SJCRH30 (cell line): Measurements from ENCODE around the gene UBB. TPM values are rescaled to one million over a fixed set of nuclear protein-coding genes. Genes with fewer than 3 reads are reported as not detected.
"Not testable (repeated sequence)": the region's sequence is repeated elsewhere in the genome, so short reads cannot be mapped to it uniquely, and the experiment has no call there.

Experiments used
- DNase-seq, 2 experiments: peaks; one replicate each; pipeline ENCODE4 v3.0.0-alpha.2; 2015 to 2020
- H3K27ac ChIP-seq: fragments of 250-450 bp; sonication (Bioruptor Pico); 2 replicates; pipeline ENCODE4 v1.5.1; 2020; ENCODE audit warnings: mild to moderate bottlenecking, moderate library complexity
- H3K27me3 ChIP-seq: fragments of 250-450 bp; sonication (Bioruptor Pico); 2 replicates; pipeline ENCODE4 v1.5.1; 2020; ENCODE audit warnings: mild to moderate bottlenecking, moderate library complexity
- H3K36me3 ChIP-seq: fragments of 250-450 bp; sonication (Bioruptor Pico); 2 replicates; pipeline ENCODE4 v1.5.1; 2020; ENCODE audit warnings: mild to moderate bottlenecking, moderate library complexity
- H3K4me1 ChIP-seq: fragments of 250-450 bp; sonication (Bioruptor Pico); 2 replicates; pipeline ENCODE4 v1.5.1; 2020; ENCODE audit warnings: mild to moderate bottlenecking, moderate library complexity
- H3K4me3 ChIP-seq: fragments of 250-450 bp; sonication (Bioruptor Pico); 2 replicates; pipeline ENCODE4 v1.5.1; 2020; ENCODE audit warnings: mild to moderate bottlenecking, moderate library complexity
- H3K9me3 ChIP-seq: fragments of 250-450 bp; sonication (Bioruptor Pico); replicated peaks from 2 replicates; pipeline ENCODE4 v1.5.1; 2020; ENCODE audit warnings: mild to moderate bottlenecking, moderate library complexity
- total RNA-seq: library from RNA; depleted of rRNA; stranded (reverse); fragments of >200 nt; shearing (Covaris generic); gene quantifications from 2 replicates; pipeline ENCODE4 v1.2.3, GENCODE V29; 2014

Gene UBB
- total RNA-seq, 1 experiment from 2014 or later, result 2,921 TPM

DNA sequence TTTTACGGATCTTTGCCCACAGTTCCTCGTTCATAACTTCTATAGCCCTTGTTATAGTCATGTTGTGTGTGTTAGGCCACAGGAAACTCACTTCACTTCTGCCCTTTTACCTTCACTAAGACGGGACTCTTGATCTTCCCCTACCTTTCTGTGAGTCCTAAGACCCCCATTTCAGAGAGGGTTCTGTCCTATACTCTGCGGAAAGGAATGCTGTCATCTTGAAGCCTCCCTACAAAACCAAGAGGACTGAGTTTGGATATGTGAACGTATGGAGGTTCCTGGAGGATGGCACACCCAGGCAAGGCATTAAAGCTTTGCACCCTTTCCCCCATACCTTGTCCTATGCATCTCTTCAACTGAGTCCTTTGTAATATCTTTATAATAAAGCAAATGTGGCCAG lies 3.7 kb downstream of the UBB start:
- DNase-seq, result no peak
- Histone ChIP-seq H3K27ac (no peak overlapping the region), H3K4me1 (0 out of 2 replicates have a peak, but pooled peaks cover 4% of the 10 kb centered on the region), H3K36me3 (peaks cover 28% of the 10 kb centered on the region), H3K4me3 (no peak overlapping the region), H3K27me3 (no peaks in the 10 kb centered on the region), H3K9me3 (peaks cover 7% of the 10 kb centered on the region)

DNA sequence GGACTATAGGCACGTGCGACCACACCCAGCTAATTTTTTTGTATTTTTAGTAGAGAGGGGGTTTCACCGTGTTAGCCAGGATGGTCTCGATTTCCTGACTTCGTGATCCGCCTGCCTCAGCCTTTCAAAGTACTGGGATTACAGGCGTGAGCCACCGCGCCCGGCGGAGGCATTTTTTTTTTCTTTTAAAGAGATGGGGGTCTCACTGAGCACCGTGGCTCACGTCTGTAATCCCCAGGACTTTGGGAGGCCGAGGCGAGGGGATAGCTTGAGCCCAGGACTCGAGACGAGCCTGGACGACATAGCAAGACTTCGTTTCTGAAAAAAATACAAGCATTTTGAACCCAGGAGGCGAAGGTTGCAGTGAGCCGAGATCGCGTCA lies 5.2 kb downstream of the UBB start:
- not testable (repeated sequence) for DNase-seq, H3K27me3 ChIP-seq, H3K9me3 ChIP-seq, H3K4me1 ChIP-seq, H3K4me3 ChIP-seq, H3K27ac ChIP-seq
- peaks cover 28% of the 10 kb centered on the region for H3K36me3 ChIP-seq

DNA sequence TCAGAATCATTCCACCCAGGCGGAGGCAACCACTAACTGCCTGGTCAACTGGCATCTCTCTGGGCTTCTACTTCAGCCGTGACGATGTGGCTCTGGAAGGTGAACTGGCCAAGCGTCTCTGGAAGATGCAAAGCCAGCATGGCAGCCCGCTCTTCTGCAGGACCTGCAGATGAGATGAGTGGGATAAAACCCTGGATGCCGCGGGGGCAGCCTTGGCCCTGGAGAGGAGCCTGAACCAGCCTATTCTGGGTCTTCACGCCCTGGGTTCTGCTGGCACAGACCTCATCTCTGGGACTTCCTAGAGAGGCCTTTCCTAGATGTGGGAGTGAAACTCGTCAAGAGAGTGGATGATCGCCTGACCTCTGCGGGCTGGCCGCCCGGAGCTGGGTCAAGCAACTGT lies 10.6 kb downstream of the UBB start:
- H3K36me3 ChIP-seq, result no peaks in the 10 kb centered on the region
- H3K4me1 ChIP-seq, result no peaks in the 10 kb centered on the region
- no peak overlapping the region for H3K27ac ChIP-seq
- DNase-seq, result no peak
- no peaks in the 10 kb centered on the region for H3K9me3 ChIP-seq
- 0 out of 2 replicates have a peak, but pooled peaks cover 5% of the 10 kb centered on the region for H3K27me3 ChIP-seq
- no peak overlapping the region for H3K4me3 ChIP-seq

DNA sequence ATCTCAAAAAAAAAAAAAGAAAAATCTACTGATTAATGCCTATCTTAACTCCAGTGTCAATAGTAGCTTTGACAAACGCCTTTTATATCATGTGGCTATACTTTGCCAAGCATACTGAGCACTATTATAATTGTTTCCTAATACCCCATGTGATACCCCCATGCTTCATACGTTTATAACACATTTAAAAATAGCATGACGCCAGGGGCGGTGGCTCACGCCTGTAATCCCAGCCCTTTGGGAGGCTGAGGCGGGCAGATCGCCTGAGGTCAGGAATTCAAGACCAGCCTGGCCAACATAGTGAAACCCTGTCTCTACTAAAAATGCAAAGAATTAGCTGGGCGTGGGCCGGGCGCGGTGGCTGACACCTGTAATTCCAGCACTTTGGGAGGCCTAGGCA lies 11.6 kb downstream of the UBB start:
- DNase-seq, H3K36me3 ChIP-seq, H3K27me3 ChIP-seq, H3K4me3 ChIP-seq, H3K27ac ChIP-seq, H3K4me1 ChIP-seq, H3K9me3 ChIP-seq: not testable (repeated sequence)

DNA sequence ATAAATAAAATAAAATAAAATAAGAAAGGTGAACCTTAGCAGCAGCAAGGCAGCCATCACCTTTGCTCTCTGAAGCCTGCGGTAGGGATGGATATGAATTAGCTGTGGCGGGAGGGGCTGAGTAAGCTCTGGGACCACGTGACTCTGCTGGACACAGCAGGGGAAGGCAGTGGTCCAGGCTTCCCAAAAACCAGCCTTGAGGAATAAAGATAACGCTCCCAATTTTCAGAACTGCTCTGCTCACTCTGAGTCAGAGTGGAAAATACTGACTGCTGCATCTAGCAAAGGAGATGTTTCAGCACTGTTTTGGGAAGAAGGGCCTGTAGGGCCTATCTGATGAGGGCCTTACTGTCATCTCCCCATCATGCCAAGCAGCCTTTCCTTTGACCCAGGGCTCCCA lies 15.0 kb downstream of the UBB start:
- not testable (repeated sequence) for H3K9me3 ChIP-seq, H3K4me3 ChIP-seq, H3K4me1 ChIP-seq, H3K27ac ChIP-seq, H3K27me3 ChIP-seq, H3K36me3 ChIP-seq, DNase-seq

DNA sequence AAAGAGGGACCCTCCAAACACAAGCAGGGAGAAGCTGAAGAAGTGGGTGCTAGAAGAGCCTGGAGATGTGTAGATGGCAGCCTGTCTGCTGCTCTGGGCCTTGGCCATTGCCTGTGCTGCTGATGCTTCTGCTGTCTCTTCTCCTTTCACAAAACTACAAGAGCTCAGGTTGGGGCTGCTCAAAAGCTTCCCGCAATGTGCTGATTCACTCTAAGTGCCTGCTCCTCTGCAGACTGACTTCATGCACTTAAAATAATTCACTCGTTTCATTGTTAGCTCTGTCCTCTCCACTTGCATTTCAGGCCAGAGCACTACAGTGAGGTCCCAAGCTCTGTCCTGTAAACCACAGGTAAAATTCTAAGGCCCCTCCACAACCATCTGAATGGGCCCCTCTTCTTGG lies 15.8 kb downstream of the UBB start:
- H3K27me3 ChIP-seq, H3K4me1 ChIP-seq, DNase-seq, H3K9me3 ChIP-seq, H3K4me3 ChIP-seq, H3K36me3 ChIP-seq, H3K27ac ChIP-seq: not testable (repeated sequence)

DNA sequence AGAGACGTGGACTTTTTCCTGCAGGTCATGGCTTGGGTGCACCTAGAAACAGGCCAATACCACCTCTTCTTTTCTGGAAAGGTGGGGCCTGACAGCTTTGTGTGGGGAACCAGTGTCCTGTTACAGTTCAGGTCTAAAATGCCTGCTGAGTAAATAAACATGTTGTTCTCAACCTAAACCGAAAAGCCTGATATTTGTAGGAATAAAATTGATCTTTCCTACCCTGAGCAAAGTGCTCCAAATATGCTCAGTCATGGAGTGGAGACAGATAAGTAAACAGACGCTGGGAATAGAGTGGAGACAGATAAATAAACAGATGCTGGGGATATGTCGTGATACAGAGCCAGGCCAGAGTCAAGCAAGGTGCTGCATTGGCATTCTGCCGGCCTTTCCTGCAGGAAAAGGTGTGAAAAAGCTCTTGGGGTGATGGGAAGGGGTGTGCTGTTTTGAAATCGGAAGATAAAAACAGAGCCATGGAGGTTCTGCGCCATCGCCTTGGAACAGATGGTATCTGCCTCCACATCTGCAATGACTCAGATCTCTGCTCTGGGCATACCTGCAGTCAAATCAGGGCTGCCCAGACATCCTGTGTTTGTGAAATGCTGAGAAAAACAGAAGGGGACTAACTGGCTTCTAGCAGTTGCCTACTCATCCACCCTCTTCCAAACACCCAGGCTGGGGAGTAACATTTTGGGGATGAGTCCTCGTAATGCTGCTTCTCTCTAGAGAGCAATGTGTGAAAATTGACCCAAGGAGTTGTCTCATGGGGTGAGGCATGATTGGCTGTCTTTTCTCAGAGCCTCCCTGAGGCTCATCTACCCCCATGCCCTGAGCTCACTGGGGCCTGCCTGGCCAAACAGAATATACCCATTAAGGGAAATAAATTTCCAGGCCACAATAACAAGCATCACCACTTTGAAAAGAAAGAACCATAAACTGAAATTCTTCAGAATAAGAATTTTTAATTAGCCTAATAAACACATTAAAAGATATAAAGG lies 17.7 kb downstream of the UBB start:
- no peaks in the 10 kb centered on the region for H3K36me3 ChIP-seq
- H3K27ac ChIP-seq, result no peak overlapping the region
- no peak for DNase-seq
- no peaks in the 10 kb centered on the region for H3K4me1 ChIP-seq
- H3K27me3 ChIP-seq, result 0 out of 2 replicates have a peak, but pooled peaks cover 9% of the 10 kb centered on the region
- no peak overlapping the region for H3K4me3 ChIP-seq
- H3K9me3 ChIP-seq, result no peaks in the 10 kb centered on the region

DNA sequence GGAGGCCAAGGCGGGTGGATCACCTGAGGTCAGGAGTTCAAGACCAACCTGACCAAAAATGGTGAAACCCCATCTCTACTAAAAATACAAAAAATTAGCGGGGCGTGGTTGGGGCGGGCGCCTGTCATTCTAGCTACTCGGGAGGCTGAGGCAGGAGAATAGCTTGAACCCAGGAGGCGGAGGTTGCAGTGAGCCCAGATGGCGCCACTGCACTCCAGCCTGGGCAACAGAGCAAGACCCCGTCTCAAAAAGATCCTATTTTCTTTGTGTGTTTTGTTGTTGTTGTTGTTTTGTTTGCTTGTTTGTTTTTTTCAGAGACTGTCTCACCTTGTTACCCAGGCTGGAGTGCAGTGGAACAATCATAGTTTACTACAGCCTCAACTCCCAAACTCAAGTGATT lies 23.0 kb downstream of the UBB start:
- H3K9me3 ChIP-seq, H3K4me3 ChIP-seq, H3K27ac ChIP-seq, H3K36me3 ChIP-seq, DNase-seq, H3K27me3 ChIP-seq, H3K4me1 ChIP-seq: not testable (repeated sequence)

DNA sequence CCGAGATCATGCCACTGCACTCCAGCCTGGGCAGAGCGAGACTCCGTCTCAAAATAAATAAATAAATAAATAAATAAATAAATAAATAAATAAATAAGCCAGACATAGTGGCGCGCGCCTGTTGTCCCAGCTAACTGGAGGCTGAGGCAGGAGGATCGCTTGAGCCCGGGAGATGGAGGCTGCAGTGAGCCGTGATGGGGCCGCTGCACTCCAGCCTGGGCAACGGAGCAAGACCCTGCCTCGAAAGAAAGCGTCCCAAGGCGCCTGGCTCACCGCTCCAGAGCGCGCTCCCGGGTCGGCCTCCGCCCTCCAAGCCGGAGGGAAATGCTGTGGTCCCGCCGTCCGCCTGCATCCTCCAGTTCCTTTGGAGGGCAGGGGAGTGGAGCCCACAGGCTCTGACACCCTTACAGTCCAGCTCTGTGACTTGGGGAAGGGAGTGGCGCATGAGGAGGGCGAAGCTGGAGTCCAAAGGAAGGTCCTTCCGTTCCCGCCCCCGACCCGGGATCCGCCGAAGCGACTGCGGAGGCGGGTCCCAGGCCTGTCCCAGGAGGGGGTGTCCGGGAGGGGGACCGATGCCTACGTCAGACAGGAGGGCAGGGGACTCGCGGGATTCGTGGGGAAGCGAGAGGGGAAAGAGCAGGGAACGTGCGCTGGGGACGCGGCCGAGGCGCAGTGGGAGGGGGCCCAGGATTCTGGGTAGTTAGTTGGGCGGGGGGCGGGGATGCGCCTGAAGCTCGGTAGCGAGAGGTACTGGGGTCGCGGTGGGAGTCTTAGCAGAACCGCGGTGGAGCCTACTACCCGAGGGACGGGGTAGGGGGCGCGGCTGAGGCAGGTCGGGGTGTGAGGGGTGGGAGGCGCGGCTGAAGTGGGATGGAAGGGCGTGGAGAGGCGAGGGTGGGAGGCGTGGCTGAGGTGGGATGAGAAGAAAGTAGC lies 26.1 kb downstream of the UBB start:
- no peak for DNase-seq
- Histone ChIP-seq H3K9me3 (no peaks in the 10 kb centered on the region), H3K4me3 (no peak overlapping the region), H3K27me3 (no peaks in the 10 kb centered on the region), H3K27ac (no peak overlapping the region), H3K36me3 (no peaks in the 10 kb centered on the region), H3K4me1 (peaks cover 5% of the 10 kb centered on the region; the same call in 1 of the 2 replicates)

DNA sequence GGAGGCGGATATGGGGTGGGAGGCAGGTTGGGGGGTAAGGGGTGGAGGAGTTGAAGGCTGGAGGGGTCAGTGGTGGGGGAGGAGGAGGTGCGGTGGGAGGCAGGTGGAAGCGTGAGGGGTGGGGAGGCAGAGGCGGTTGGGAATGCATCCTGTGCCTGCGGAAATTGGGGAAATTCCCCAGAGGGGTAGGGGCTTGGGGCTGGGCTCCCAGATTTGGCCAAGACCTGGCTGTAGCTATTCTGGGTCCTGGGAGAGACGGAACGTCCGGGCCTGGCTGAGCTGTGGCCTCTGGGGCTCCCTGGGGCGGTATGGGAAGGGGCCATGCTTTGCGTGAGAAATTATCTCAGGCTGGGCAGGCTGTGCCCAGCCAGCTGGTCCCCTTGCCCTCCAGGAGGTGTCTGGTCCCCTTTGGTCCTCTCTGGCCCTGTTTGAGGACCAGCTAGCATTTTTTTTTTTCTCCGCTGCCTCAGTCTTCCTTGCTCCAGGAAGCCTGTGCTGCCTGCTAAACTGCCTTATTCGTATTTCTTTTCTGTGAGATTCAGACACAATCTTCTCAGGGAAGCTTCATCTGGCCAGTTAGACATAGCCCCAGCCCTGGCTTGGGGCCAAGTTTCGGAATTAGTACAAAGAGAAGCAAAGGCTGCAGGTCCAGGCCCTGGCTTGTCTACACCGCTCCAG lies 27.2 kb downstream of the UBB start:
- Histone ChIP-seq H3K9me3 (no peaks in the 10 kb centered on the region), H3K27ac (no peak overlapping the region), H3K36me3 (no peaks in the 10 kb centered on the region), H3K4me3 (no peak overlapping the region), H3K4me1 (peaks cover 5% of the 10 kb centered on the region; the same call in 1 of the 2 replicates), H3K27me3 (no peaks in the 10 kb centered on the region)
- peak; percentile 65 to 85 for DNase-seq

DNA sequence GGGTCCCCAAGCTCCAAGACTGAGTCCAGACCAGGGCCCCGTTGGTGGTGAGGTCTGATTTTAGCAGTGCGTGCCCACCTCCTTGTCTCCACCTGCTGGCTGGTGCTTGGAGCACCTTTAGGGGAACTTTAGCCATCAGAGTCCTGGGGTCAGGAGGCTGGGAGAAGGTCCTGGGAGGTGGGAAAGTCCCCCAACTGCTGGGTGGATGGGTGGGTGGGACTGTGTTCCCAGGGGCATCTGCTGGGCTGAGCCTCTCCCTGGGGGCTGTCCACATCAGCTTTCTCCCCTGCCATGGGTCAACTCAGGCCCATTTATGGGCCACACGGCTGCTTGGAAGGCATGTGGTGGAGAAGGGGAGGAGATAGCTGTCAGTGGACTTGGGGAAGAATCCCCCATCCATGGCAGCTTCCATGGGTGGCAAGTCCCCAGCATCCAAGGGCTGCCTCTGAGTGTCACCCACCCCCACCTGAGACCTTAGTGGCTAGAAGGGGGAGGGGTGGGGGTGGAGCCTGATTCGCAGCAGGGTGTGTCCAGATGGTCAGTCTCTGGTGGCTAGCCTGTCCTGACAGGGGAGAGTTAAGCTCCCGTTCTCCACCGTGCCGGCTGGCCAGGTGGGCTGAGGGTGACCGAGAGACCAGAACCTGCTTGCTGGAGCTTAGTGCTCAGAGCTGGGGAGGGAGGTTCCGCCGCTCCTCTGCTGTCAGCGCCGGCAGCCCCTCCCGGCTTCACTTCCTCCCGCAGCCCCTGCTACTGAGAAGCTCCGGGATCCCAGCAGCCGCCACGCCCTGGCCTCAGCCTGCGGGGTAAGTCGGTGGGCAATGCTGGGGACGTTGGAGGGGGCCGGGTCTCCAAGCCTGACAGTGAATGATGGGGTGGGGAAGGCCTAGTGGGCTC lies 34.4 kb downstream of the UBB start, which contains the start of gene TRPV2:
Gene TRPV2, plus strand, starts transcription at position 541 of the 894 bp plus-strand sequence. CDS start 2,098 bp downstream, outside the sequence.
- H3K9me3 ChIP-seq, result no peaks in the 10 kb centered on the region
- no peak within 1 kb of the TSS for H3K4me3 ChIP-seq
- peak in 1 of 2 experiments; percentile 39 for DNase-seq
- peaks cover 26% of the 10 kb centered on the region for H3K4me1 ChIP-seq
- H3K27ac ChIP-seq, result no peak within 1 kb of the TSS
- no peaks in the 10 kb centered on the region for H3K27me3 ChIP-seq
- H3K36me3 ChIP-seq, result no peaks in the 10 kb centered on the region

DNA sequence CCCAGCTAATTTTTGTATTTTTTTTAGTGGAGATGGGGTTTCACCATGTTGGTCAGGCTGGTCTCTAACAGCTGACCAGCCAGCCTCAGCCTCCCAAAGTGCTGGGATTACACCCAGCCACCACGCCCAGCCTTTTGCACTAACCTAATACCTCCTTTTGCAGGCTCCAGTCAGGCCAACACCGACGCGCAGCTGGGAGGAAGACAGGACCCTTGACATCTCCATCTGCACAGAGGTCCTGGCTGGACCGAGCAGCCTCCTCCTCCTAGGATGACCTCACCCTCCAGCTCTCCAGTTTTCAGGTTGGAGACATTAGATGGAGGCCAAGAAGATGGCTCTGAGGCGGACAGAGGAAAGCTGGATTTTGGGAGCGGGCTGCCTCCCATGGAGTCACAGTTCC lies 36.5 kb downstream of the UBB start:
- H3K36me3 ChIP-seq, result no peaks in the 10 kb centered on the region
- no peak overlapping the region for H3K4me3 ChIP-seq
- H3K9me3 ChIP-seq, result no peaks in the 10 kb centered on the region
- no peaks in the 10 kb centered on the region for H3K27me3 ChIP-seq
- no peak for DNase-seq
- H3K4me1 ChIP-seq, result peaks cover 28% of the 10 kb centered on the region
- no peak overlapping the region for H3K27ac ChIP-seq

DNA sequence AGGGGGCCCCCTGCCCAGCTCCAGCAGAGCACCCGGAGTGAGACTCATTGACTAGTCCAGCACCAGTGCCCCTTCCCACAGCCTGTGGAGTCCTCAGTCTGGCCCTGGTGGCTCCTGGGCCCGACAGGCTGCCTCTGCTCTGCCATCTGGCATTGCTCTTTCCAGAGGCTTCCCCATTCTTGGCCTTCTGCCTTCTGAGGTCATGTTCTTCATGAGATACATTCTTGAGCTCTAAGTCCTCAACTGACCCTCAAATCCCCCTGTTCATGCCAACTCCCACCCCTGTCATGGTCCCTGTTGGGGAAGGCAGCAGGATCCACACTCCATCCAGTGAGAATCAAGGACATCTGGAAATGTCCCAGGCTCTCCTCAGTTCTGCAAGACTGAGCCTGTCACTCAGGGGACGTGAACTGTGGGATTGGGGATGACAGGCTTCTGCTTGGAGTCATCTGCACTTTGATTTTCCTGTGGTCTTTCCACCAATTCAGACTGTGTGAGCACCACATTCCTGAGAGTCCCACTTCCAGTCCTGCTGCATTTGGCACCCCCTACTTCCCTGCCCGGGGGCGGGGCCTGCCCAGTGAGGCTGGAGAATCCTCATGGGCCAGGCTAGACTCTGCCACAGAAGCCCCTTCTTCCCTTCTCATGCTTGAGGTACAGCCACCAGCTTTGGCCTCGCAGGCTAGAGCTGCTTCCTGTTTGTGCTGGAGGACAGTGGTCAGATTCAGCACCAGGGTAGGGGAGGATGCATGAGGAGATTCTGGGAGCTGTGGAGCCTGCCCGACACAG lies 37.2 kb downstream of the UBB start:
- Histone ChIP-seq H3K4me1 (peaks cover 28% of the 10 kb centered on the region), H3K9me3 (no peaks in the 10 kb centered on the region), H3K4me3 (no peak overlapping the region), H3K27ac (peak overlapping the region; percentile 53), H3K36me3 (no peaks in the 10 kb centered on the region), H3K27me3 (no peaks in the 10 kb centered on the region)
- peak; percentile 57 to 65 for DNase-seq
